H9 (cell line): ENCODE results near the gene TNXB. TPM values are rescaled to one million over a fixed set of nuclear protein-coding genes. Genes with fewer than 3 reads are reported as not detected.

Source experiments
- DNase-seq: peaks from one replicate; pipeline ENCODE4 v3.0.0-alpha.2; 2017
- H2AFZ ChIP-seq: one replicate; pipeline ENCODE4 v1.6.1; 2013; ENCODE audit warnings: mild to moderate bottlenecking, low read length, control low read depth, moderate library complexity
- H2AK5ac ChIP-seq: 2 replicates; pipeline ENCODE4 v1.6.1; 2013; ENCODE audit warnings: low read length, control low read depth, mixed read lengths; ENCODE audit not compliant: insufficient read length
- H2BK120ac ChIP-seq: one replicate; pipeline ENCODE4 v1.6.1; 2013; ENCODE audit warnings: low read depth, mild to moderate bottlenecking, low read length, control low read depth, inconsistent platforms; ENCODE audit not compliant: poor library complexity, severe bottlenecking
- H2BK12ac ChIP-seq: 2 replicates; pipeline ENCODE4 v1.6.1; 2013; ENCODE audit warnings: low read length, control low read depth, mixed read lengths, low read depth; ENCODE audit not compliant: insufficient read length
- H2BK15ac ChIP-seq: 2 replicates; pipeline ENCODE4 v1.6.1; 2013; ENCODE audit warnings: low read depth, low read length, control low read depth
- H2BK20ac ChIP-seq: one replicate; pipeline ENCODE4 v1.6.1; 2013; ENCODE audit warnings: low read depth, mild to moderate bottlenecking, low read length, control low read depth, inconsistent platforms; ENCODE audit not compliant: poor library complexity, severe bottlenecking
- H2BK5ac ChIP-seq: 2 replicates; pipeline ENCODE4 v1.6.1; 2013; ENCODE audit warnings: low read length, control low read depth, mixed read lengths; ENCODE audit not compliant: insufficient read length
- H3K14ac ChIP-seq: 2 replicates; pipeline ENCODE4 v1.6.1; 2013; ENCODE audit warnings: low read length, control low read depth; ENCODE audit not compliant: insufficient read depth
- H3K18ac ChIP-seq: 2 replicates; pipeline ENCODE4 v1.6.1; 2013; ENCODE audit warnings: low read depth, mild to moderate bottlenecking, mixed read lengths, low read length, control low read depth; ENCODE audit not compliant: insufficient read length
- H3K23ac ChIP-seq: 2 replicates; pipeline ENCODE4 v1.6.1; 2013; ENCODE audit warnings: low read length, control low read depth, mixed read lengths, low read depth; ENCODE audit not compliant: insufficient read length
- H3K23me2 ChIP-seq: 2 replicates; pipeline ENCODE4 v1.6.1; 2013; ENCODE audit warnings: low read depth, mild to moderate bottlenecking, mixed read lengths, low read length, control low read depth; ENCODE audit not compliant: insufficient read length, poor library complexity, severe bottlenecking
- H3K27ac ChIP-seq: 2 replicates; pipeline ENCODE4 v1.5.1; 2013; ENCODE audit warnings: low read length, control low read depth, mixed read lengths, low read depth; ENCODE audit not compliant: insufficient read length
- H3K27me3 ChIP-seq: 2 replicates; pipeline ENCODE4 v1.6.1; 2013; ENCODE audit warnings: low read length, control low read depth, inconsistent platforms; ENCODE audit not compliant: insufficient read depth
- H3K4ac ChIP-seq: 2 replicates; pipeline ENCODE4 v1.6.1; 2013; ENCODE audit warnings: low read depth, mild to moderate bottlenecking, control low read depth, inconsistent platforms, low read length, moderate library complexity
- H3K4me1 ChIP-seq: 2 replicates; pipeline ENCODE4 v1.6.1; 2013; ENCODE audit warnings: low read length, control low read depth, inconsistent platforms; ENCODE audit not compliant: insufficient read depth
- H3K4me2 ChIP-seq: 2 replicates; pipeline ENCODE4 v1.6.1; 2013; ENCODE audit warnings: low read length, control low read depth, mixed read lengths; ENCODE audit not compliant: insufficient read length, insufficient read depth
- H3K56ac ChIP-seq: 2 replicates; pipeline ENCODE4 v1.6.1; 2013; ENCODE audit warnings: low read depth, mild to moderate bottlenecking, mixed read lengths, low read length, control low read depth; ENCODE audit not compliant: insufficient read length
- H3K79me1 ChIP-seq: 2 replicates; pipeline ENCODE4 v1.6.1; 2013; ENCODE audit warnings: low read depth, mild to moderate bottlenecking, moderate library complexity, low read length, control low read depth, inconsistent platforms; ENCODE audit not compliant: insufficient read depth, poor library complexity, severe bottlenecking
- H3K79me2 ChIP-seq: 2 replicates; pipeline ENCODE4 v1.6.1; 2013; ENCODE audit warnings: low read length, control low read depth, inconsistent platforms; ENCODE audit not compliant: insufficient read depth
- H3K9ac ChIP-seq: 2 replicates; pipeline ENCODE4 v1.6.1; 2013; ENCODE audit warnings: low read length, control low read depth, mixed read lengths; ENCODE audit not compliant: insufficient read length; ENCODE audit errors: extremely low read depth
- H3K9me3 ChIP-seq: one replicate; pipeline ENCODE4 v1.6.1; 2013; ENCODE audit warnings: low read depth, low read length, inconsistent platforms; ENCODE audit not compliant: control insufficient read depth
- H3T11ph ChIP-seq: one replicate; pipeline ENCODE4 v1.6.1; 2013; ENCODE audit warnings: mild to moderate bottlenecking, low read length, control low read depth, inconsistent platforms
- H4K20me1 ChIP-seq: one replicate; pipeline ENCODE4 v1.6.1; 2013; ENCODE audit not compliant: control insufficient read depth, insufficient read length, insufficient read depth
- H4K5ac ChIP-seq: 2 replicates; pipeline ENCODE4 v1.6.1; 2013; ENCODE audit warnings: low read depth, mild to moderate bottlenecking, mixed read lengths, low read length, control low read depth; ENCODE audit not compliant: insufficient read length
- H4K8ac ChIP-seq: replicated peaks from 2 replicates; pipeline ENCODE4 v1.6.1; 2013; ENCODE audit warnings: low read length, control low read depth, mixed read lengths, low read depth; ENCODE audit not compliant: insufficient read length
- H4K91ac ChIP-seq: 2 replicates; pipeline ENCODE4 v1.6.1; 2013; ENCODE audit warnings: low read depth, mild to moderate bottlenecking, moderate library complexity, mixed read lengths, low read length, control low read depth; ENCODE audit not compliant: insufficient read length
- H3K27ac Mint-ChIP-seq, 3 experiments: 2 replicates in 2 of 3; 3 replicates in 1 of 3; pipeline ENCODE4 v1.8.0; 2020 to 2021; ENCODE audit warnings: mixed read lengths in 3 of 3, mild to moderate bottlenecking in 1 of 3, moderate library complexity in 1 of 3
- H3K27me3 Mint-ChIP-seq: 2 replicates; pipeline ENCODE4 v1.8.0; 2021; ENCODE audit warnings: low read depth, mild to moderate bottlenecking, moderate library complexity, mixed read lengths
- H3K36me3 Mint-ChIP-seq, 3 experiments: 2 replicates in 2 of 3; 3 replicates in 1 of 3; pipeline ENCODE4 v1.8.0; 2020 to 2021; ENCODE audit warnings: low read depth in 3 of 3, mixed read lengths in 3 of 3; ENCODE audit not compliant: insufficient read depth in 1 of 3
- H3K4me1 Mint-ChIP-seq, 2 experiments: 2 replicates each; pipeline ENCODE4 v1.8.0; 2020; ENCODE audit warnings: mixed read lengths in 2 of 2
- H3K4me3 Mint-ChIP-seq, 2 experiments: 2 replicates in 1 of 2; 3 replicates in 1 of 2; pipeline ENCODE4 v1.8.0; 2020 to 2021; ENCODE audit warnings: mild to moderate bottlenecking in 2 of 2, mixed read lengths in 2 of 2, moderate library complexity in 1 of 2
- H3K9me3 Mint-ChIP-seq, 2 experiments: 2 replicates in 1 of 2; 3 replicates in 1 of 2; pipeline ENCODE4 v1.8.0; 2020; ENCODE audit warnings: mild to moderate bottlenecking in 2 of 2, mixed read lengths in 2 of 2, moderate library complexity in 1 of 2
- CTCF ChIP-seq: fragments of 200-600 bp; sonication (generic); conservative IDR thresholded peaks from 3 replicates; pipeline ENCODE4 v1.8.0; 2021; ENCODE audit warnings: antibody characterized with exemption, mild to moderate bottlenecking
- WGBS: extraction: QIAGEN DNeasy Blood & Tissue Kit; methylation state at CpG from one replicate; pipeline ENCODE4 v1.1.7; 2013; ENCODE audit warnings: missing lambda C conversion rate, low lambda C conversion rate, mixed read lengths; ENCODE audit not compliant: insufficient read length; ENCODE audit errors: extremely low coverage; 5-methylcytosine and 5-hydroxymethylcytosine counted together
- total RNA-seq: library from RNA; stranded (reverse); gene quantifications from 2 replicates; pipeline ENCODE4 v1.2.1, GENCODE V29; 2021

The TNXB gene
- total RNA-seq, 1 experiment from 2014 or later: 5.0 TPM

GRCh38 chr6:32095338-32096086 is 13.6 kb downstream of the TNXB start:
- H3K9ac ChIP-seq: no peak overlapping the region
- no peak overlapping the region for H4K8ac ChIP-seq
- H2BK12ac ChIP-seq: no peak overlapping the region
- Mint-ChIP-seq H3K4me3 (no peak overlapping the region), H3K4me1 (no peaks in the 10 kb centered on the region; a peak in 1 of 4 replicates), H3K27ac (no peak overlapping the region; a peak in 1 of 7 replicates), H3K9me3 (no peaks in the 10 kb centered on the region; a peak in 1 of 5 replicates), H3K36me3 (no peaks in the 10 kb centered on the region), H3K27me3 (peaks cover 4% of the 10 kb centered on the region)
- no CpG with 5 or more reads among the region's 30 CpGs for WGBS
- H2AFZ ChIP-seq: no peak overlapping the region
- H3K27me3 ChIP-seq: no peaks in the 10 kb centered on the region
- H4K91ac ChIP-seq: no peak overlapping the region
- peak; percentile 34; the same call in 1 of the 3 replicates for TF ChIP-seq CTCF
- H2BK20ac ChIP-seq: no peak overlapping the region
- no peaks in the 10 kb centered on the region for H4K20me1 ChIP-seq
- H3K23me2 ChIP-seq: no peaks in the 10 kb centered on the region
- no peak for DNase-seq
- no peak overlapping the region for H3K18ac ChIP-seq
- no peak overlapping the region for H3K56ac ChIP-seq
- no peaks in the 10 kb centered on the region for H3K79me1 ChIP-seq
- H3T11ph ChIP-seq: no peak overlapping the region
- H3K9me3 ChIP-seq: no peaks in the 10 kb centered on the region
- no peak overlapping the region for H2AK5ac ChIP-seq
- no peak overlapping the region for H4K5ac ChIP-seq
- H2BK5ac ChIP-seq: no peak overlapping the region
- no peak overlapping the region for H3K23ac ChIP-seq
- no peak overlapping the region for H2BK120ac ChIP-seq
- no peaks in the 10 kb centered on the region for H3K79me2 ChIP-seq
- no peak overlapping the region for H3K4me2 ChIP-seq
- H3K27ac ChIP-seq: no peak overlapping the region
- H3K4ac ChIP-seq: no peak overlapping the region
- no peak overlapping the region for H3K14ac ChIP-seq
- no peaks in the 10 kb centered on the region for H3K4me1 ChIP-seq
- H2BK15ac ChIP-seq: no peak overlapping the region
